ENCODE results near the gene PRB2. TPM values are rescaled to one million over a fixed set of nuclear protein-coding genes. Genes with fewer than 3 reads are reported as not detected.
"Not testable (repeated sequence)": the region's sequence is repeated elsewhere in the genome, so short reads cannot be mapped to it uniquely, and the experiment has no call there.

Gene PRB2
- total and polyA plus RNA-seq, 2 of the 4 experiments (the other 2 are of a cell fraction): not detected

GRCh38 chr12:11361151-11361550 is 34.2 kb downstream of the PRB2 start:
- H2BK15ac ChIP-seq (ENCODE audit: low read depth, low read length): no peak overlapping the region
- in situ Hi-C loops (cut with MboI; ENCODE audit: low sequenced_read_pairs): loop anchor here (25.0 kb wide), 1 partner anchor 124 kb away; no protein-coding TSS in a partner anchor
- dilution Hi-C loops (cut with HindIII; ENCODE audit: low sequenced_read_pairs, unreplicated experiment): no loop called here
- CTCF ChIA-PET: no interaction called here
- no peaks in the 10 kb centered on the region for H3K27me3 ChIP-seq (ENCODE audit: control insufficient read depth, insufficient read depth, low read length)
- H4K91ac ChIP-seq (ENCODE audit: insufficient read depth, low read depth, low read length): no peak overlapping the region
- no peak overlapping the region for H3K4me2 ChIP-seq (ENCODE audit: low read depth, low read length)
- H2AFZ ChIP-seq (replicated peaks; ENCODE audit: low read length, poor library complexity): no peak overlapping the region
- H2AK9ac ChIP-seq (replicated peaks; ENCODE audit: low read depth, low read length, poor library complexity): no peak overlapping the region
- no peaks in the 10 kb centered on the region for H4K20me1 ChIP-seq (ENCODE audit: insufficient read depth, low read length)
- no TSS peak for BruUV-seq (replicated peaks)
- H3K4me1 ChIP-seq (ENCODE audit: control insufficient read depth, insufficient read depth, low read length): no peaks in the 10 kb centered on the region
- H4K8ac ChIP-seq (ENCODE audit: low read depth in 2 of 2, low read length in 2 of 2): no peak overlapping the region
- intact Hi-C loops (cut with micrococcal nuclease): no loop called here
- TF ChIP-seq CEBPB (IDR thresholded peaks at IDR 0.05; ENCODE audit: low read depth, low read length) (no peak), FOS (IDR thresholded peaks at IDR 0.05; ENCODE audit: low read depth, low read length) (no peak), MAFK (IDR thresholded peaks at IDR 0.05; ENCODE audit: low read depth, low read length) (no peak), MXI1 (IDR thresholded peaks at IDR 0.05; ENCODE audit: borderline replicate concordance, low read depth, low read length) (no peak), CTCF (conservative IDR thresholded peaks at IDR 0.05; ENCODE audit: low read depth, low read length) (no peak), CHD1 (IDR thresholded peaks at IDR 0.05; ENCODE audit: low read depth, low read length) (no peak)
- H3K79me1 ChIP-seq (ENCODE audit: low read depth in 1 of 2, low read length in 2 of 2): no peaks in the 10 kb centered on the region
- ATAC-seq (ENCODE audit: low read depth) (no peak), DNase-seq (no peak)
- peaks cover 3% of the 10 kb centered on the region; the same call in 1 of the 2 replicates for H3K9me3 ChIP-seq (ENCODE audit: control insufficient read depth, insufficient read depth, low read length)
- no peaks in the 10 kb centered on the region for H3K36me3 ChIP-seq (ENCODE audit: control insufficient read depth, insufficient read depth, low read length)
- no peak overlapping the region for H2BK5ac ChIP-seq (ENCODE audit: low read depth, low read length, poor library complexity, severe bottlenecking)
- no peak overlapping the region for H3K14ac ChIP-seq (replicated peaks; ENCODE audit: low read depth, low read length)
- H4K5ac ChIP-seq (ENCODE audit: low read depth, low read length): no peak overlapping the region
- H3K9me1 ChIP-seq (ENCODE audit: insufficient read depth, low read length): no peaks in the 10 kb centered on the region
- H3K23ac ChIP-seq (ENCODE audit: low read depth, low read length): no peak overlapping the region
- H3K56ac ChIP-seq (ENCODE audit: extremely low read depth, insufficient read depth, low read length): no peak overlapping the region
- H3K27ac ChIP-seq (ENCODE audit: insufficient read depth, low read length): no peak overlapping the region
- no peak overlapping the region for H2BK20ac ChIP-seq (ENCODE audit: low read depth, low read length)
- H3K4ac ChIP-seq (ENCODE audit: low read depth, low read length): no peak overlapping the region
- H3K9ac ChIP-seq (ENCODE audit: low read depth, low read length): no peak overlapping the region
- no peak overlapping the region for H2BK120ac ChIP-seq (ENCODE audit: low read depth, low read length)
- no peak overlapping the region for H3K4me3 ChIP-seq (ENCODE audit: insufficient read depth, low read depth, low read length)
- POLR2A ChIA-PET (ENCODE audit: unreplicated experiment): no interaction called here
- no peak overlapping the region for H2AK5ac ChIP-seq (ENCODE audit: low read depth, low read length)
- no peak overlapping the region for H3K18ac ChIP-seq (ENCODE audit: low read depth, low read length)

GRCh38 chr12:11360205-11360883 is 35.0 kb downstream of the PRB2 start:
- DNase-seq: peak; percentile 19
- H3K27me3 ChIP-seq (ENCODE audit: control insufficient read depth, insufficient read depth, low read length); H2BK20ac ChIP-seq (ENCODE audit: low read depth, low read length); CTCF ChIA-PET; H3K4me1 ChIP-seq (ENCODE audit: control insufficient read depth, insufficient read depth, low read length); H3K27ac ChIP-seq (ENCODE audit: insufficient read depth, low read length); H2AK5ac ChIP-seq (ENCODE audit: low read depth, low read length); H3K9ac ChIP-seq (ENCODE audit: low read depth, low read length); H4K91ac ChIP-seq (ENCODE audit: insufficient read depth, low read depth, low read length); H4K5ac ChIP-seq (ENCODE audit: low read depth, low read length); H4K20me1 ChIP-seq (ENCODE audit: insufficient read depth, low read length); intact Hi-C loops (cut with micrococcal nuclease); H3K4me3 ChIP-seq (ENCODE audit: insufficient read depth, low read depth, low read length); H3K4ac ChIP-seq (ENCODE audit: low read depth, low read length); H2BK120ac ChIP-seq (ENCODE audit: low read depth, low read length); H3K4me2 ChIP-seq (ENCODE audit: low read depth, low read length); H3K14ac ChIP-seq (replicated peaks; ENCODE audit: low read depth, low read length); H2AFZ ChIP-seq (replicated peaks; ENCODE audit: low read length, poor library complexity); BruUV-seq (replicated peaks); POLR2A ChIA-PET (ENCODE audit: unreplicated experiment); H3K9me3 ChIP-seq (ENCODE audit: control insufficient read depth, insufficient read depth, low read length); H3K56ac ChIP-seq (ENCODE audit: extremely low read depth, insufficient read depth, low read length); H3K79me1 ChIP-seq (ENCODE audit: low read depth in 1 of 2, low read length in 2 of 2); H2BK5ac ChIP-seq (ENCODE audit: low read depth, low read length, poor library complexity, severe bottlenecking); ATAC-seq (ENCODE audit: low read depth); H2BK15ac ChIP-seq (ENCODE audit: low read depth, low read length); H3K36me3 ChIP-seq (ENCODE audit: control insufficient read depth, insufficient read depth, low read length); H3K9me1 ChIP-seq (ENCODE audit: insufficient read depth, low read length); dilution Hi-C loops (cut with HindIII; ENCODE audit: low sequenced_read_pairs, unreplicated experiment); H3K23ac ChIP-seq (ENCODE audit: low read depth, low read length); H3K18ac ChIP-seq (ENCODE audit: low read depth, low read length); H2AK9ac ChIP-seq (replicated peaks; ENCODE audit: low read depth, low read length, poor library complexity); H4K8ac ChIP-seq (ENCODE audit: low read depth in 2 of 2, low read length in 2 of 2): not testable (repeated sequence)
- no CpG with 5 or more reads among the region's 1 CpG for WGBS, 2 experiments (ENCODE audit: extremely low coverage in 2 of 2, insufficient read length in 1 of 2)
- in situ Hi-C loops (cut with MboI; ENCODE audit: low sequenced_read_pairs): loop anchor here (25.0 kb wide), 1 partner anchor 123 kb away; no protein-coding TSS in a partner anchor
